Nephron progenitor cell (in vitro differentiated cells): ENCODE results near the gene CDH4.

Source experiments
- DNase-seq: peaks from one replicate; pipeline ENCODE4 v3.0.0; 2021
- H3K27ac Mint-ChIP-seq: 2 replicates; pipeline ENCODE4 v1.8.0; 2021; ENCODE audit warnings: mild to moderate bottlenecking, moderate library complexity, mixed read lengths
- H3K27me3 Mint-ChIP-seq: 2 replicates; pipeline ENCODE4 v1.8.0; 2021; ENCODE audit warnings: mild to moderate bottlenecking, low read depth, mixed read lengths; ENCODE audit not compliant: poor library complexity
- H3K36me3 Mint-ChIP-seq: 2 replicates; pipeline ENCODE4 v1.8.0; 2021; ENCODE audit warnings: low read depth, mixed read lengths
- H3K4me1 Mint-ChIP-seq: 2 replicates; pipeline ENCODE4 v1.8.0; 2021; ENCODE audit warnings: mixed read lengths
- H3K4me3 Mint-ChIP-seq: 2 replicates; pipeline ENCODE4 v1.8.0; 2021; ENCODE audit warnings: mild to moderate bottlenecking, moderate library complexity, mixed read lengths
- H3K9me3 Mint-ChIP-seq: 2 replicates; pipeline ENCODE4 v1.8.0; 2021; ENCODE audit warnings: mild to moderate bottlenecking, moderate library complexity, mixed read lengths
- TF ChIP-seq, protein P1 (sequence below): fragments of 200-600 bp; sonication (generic); IDR thresholded peaks from 2 replicates; pipeline ENCODE4 v1.5.0; 2021; ENCODE audit warnings: antibody characterized with exemption

Gene CDH4

DNA sequence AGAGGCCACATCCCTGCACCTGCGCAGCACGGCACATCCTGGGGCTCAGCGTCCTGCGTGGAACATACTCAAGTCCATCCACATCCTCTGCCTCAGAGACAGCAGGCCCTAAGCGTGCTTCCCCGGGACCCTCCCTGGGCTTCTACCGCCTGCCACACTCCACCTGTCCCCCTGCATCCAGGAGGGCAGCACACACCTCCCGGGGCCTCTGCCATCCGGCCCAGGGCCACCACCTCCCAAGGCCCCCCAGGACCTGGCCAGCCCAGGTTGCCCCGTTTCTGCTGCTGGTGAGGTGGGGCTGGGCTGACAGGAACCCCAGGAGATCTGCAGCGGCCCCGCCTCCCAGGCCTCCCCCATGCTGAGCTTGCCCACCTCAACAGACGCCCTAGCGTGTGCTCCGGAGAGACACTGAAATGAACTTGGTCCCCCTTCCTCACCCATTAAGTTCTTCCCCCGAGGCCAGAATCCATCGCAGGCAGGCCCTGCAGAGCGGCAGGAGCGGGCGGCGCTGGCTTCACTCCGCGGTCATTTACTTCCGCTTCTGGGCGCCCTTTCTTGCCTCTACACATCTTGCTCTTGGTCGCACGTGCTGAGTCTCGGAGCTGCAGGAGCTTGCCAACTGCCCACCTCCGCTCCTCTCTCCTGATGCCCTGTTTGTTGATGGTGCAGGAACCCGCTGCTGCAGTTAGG is 578.3 kb downstream of the CDH4 start:
- H3K27ac Mint-ChIP-seq: no peak overlapping the region
- TF ChIP-seq, protein P1, sequence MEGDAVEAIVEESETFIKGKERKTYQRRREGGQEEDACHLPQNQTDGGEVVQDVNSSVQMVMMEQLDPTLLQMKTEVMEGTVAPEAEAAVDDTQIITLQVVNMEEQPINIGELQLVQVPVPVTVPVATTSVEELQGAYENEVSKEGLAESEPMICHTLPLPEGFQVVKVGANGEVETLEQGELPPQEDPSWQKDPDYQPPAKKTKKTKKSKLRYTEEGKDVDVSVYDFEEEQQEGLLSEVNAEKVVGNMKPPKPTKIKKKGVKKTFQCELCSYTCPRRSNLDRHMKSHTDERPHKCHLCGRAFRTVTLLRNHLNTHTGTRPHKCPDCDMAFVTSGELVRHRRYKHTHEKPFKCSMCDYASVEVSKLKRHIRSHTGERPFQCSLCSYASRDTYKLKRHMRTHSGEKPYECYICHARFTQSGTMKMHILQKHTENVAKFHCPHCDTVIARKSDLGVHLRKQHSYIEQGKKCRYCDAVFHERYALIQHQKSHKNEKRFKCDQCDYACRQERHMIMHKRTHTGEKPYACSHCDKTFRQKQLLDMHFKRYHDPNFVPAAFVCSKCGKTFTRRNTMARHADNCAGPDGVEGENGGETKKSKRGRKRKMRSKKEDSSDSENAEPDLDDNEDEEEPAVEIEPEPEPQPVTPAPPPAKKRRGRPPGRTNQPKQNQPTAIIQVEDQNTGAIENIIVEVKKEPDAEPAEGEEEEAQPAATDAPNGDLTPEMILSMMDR: no peak
- no peaks in the 10 kb centered on the region for H3K36me3 Mint-ChIP-seq
- H3K4me3 Mint-ChIP-seq: no peak overlapping the region
- peaks cover 8% of the 10 kb centered on the region for H3K27me3 Mint-ChIP-seq
- peaks cover 27% of the 10 kb centered on the region for H3K9me3 Mint-ChIP-seq
- DNase-seq: no peak
- no peaks in the 10 kb centered on the region for H3K4me1 Mint-ChIP-seq

DNA sequence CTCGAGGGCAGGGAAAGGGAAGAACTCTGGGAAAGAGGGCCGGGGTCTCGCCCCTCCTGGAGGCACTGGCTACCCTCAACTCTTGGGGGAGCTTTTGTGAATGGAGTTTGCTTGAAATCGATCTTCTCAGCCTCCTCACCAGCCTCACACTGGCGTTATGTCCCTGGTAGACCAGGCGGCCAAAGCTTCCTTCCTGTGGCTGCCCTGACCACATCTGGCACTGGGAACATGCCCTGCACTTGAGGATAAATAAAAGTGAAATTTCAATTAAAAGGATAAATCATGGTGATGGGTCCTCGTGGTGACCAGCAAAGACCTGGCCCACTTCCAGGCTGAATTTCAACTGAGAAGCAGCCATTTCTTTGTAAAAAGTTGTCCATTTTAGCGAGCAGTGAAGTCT is 578.9 kb downstream of the CDH4 start:
- no peaks in the 10 kb centered on the region for H3K36me3 Mint-ChIP-seq
- H3K27ac Mint-ChIP-seq: no peak overlapping the region
- no peak overlapping the region for H3K4me3 Mint-ChIP-seq
- DNase-seq: no peak
- peaks cover 5% of the 10 kb centered on the region for H3K27me3 Mint-ChIP-seq
- peaks cover 27% of the 10 kb centered on the region for H3K9me3 Mint-ChIP-seq
- no peaks in the 10 kb centered on the region for H3K4me1 Mint-ChIP-seq
- TF ChIP-seq, protein P1: no peak

DNA sequence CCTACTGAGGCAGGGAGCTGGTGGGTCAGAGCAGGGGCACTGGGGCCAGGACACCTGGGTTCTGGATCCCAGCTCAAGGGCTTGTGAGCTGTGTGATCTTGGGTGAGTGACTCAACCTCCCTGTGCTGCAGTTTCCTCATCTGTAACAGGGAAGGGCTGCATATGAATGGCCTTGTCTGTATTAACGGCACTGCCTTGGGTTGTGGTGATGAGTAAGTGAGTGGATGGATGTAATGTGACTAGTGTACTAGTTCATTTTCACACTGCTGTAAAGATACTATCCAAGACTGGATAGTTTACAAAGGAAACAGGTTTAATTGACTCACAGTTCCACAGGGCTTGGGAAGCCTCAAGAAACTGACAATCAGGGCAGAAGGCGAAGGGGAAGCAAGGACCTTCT is 580.1 kb downstream of the CDH4 start:
- Mint-ChIP-seq H3K27me3 (peaks cover 10% of the 10 kb centered on the region), H3K36me3 (no peaks in the 10 kb centered on the region), H3K4me3 (no peak overlapping the region), H3K9me3 (peaks cover 20% of the 10 kb centered on the region), H3K27ac (no peak overlapping the region), H3K4me1 (no peaks in the 10 kb centered on the region)
- TF ChIP-seq, protein P1: no peak
- no peak for DNase-seq

DNA sequence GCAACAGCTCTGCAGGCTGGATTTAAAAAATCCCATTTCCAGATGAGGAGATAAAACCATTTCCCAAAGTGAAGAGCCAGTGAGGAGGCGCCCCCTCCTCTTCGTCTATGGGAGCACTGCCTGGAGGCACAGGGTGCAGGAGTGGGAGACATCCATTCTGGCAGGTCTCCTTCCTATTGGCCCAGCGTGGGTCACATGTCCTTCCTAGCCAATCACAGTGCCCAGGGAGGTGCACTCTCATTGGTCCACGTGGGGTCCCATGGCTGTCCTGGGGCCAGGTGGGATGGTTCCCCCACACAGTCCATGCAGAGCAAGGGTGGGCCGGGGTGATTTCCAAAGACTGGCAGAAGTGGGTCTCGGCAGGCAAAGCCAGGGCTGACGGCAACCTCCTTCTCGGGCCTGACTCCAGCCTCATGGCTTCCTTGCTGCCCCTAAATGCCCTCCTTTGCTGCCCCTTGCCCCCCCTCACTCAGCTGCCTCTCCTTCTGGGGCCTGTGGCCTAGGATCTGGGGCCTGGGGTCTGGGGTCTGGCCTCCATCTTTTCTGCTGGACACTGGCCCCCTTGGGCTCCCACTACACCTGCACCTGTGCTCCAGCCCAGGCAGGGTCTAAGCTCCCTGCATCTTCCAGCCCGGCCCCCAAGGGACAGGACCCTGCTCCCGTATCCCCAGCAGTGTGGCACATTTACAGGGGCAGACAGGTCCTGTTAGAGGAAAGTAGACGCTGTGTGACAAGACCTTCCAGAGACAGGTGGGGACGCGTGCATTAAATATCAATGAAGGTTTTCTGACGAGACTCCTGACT is 581.9 kb downstream of the CDH4 start:
- TF ChIP-seq, protein P1: no peak
- peaks cover 3% of the 10 kb centered on the region for H3K9me3 Mint-ChIP-seq
- DNase-seq: no peak
- H3K27me3 Mint-ChIP-seq: peaks cover 20% of the 10 kb centered on the region
- no peak overlapping the region for H3K27ac Mint-ChIP-seq
- no peaks in the 10 kb centered on the region for H3K4me1 Mint-ChIP-seq
- no peaks in the 10 kb centered on the region for H3K36me3 Mint-ChIP-seq
- H3K4me3 Mint-ChIP-seq: no peak overlapping the region

DNA sequence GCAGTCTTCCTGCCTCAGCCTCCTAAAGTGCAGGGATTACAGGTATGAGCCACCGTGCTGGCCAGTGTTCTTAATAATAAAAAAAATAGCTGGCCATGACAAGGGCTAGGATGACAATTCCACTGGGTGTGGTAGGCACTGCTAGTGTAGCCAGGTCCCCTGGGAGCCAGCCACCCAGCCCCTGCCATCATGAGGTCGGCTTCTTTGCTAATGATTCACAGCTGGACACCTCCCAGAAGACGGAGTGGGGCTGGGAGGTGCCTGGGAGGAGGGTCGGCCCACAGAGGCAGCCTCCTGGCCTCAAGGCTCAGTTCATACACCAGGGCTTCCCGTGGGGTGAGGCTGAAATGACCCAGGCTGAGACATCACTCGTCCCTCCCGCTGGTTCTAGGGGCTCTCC is 583.2 kb downstream of the CDH4 start:
- TF ChIP-seq, protein P1: no peak

More for the DNA sequence above, 583.2 kb downstream of the CDH4 start:
- Mint-ChIP-seq H3K36me3 (no peaks in the 10 kb centered on the region), H3K27me3 (peaks cover 21% of the 10 kb centered on the region), H3K4me1 (peaks cover 3% of the 10 kb centered on the region), H3K27ac (no peak overlapping the region), H3K4me3 (no peak overlapping the region), H3K9me3 (no peaks in the 10 kb centered on the region)
- no peak for DNase-seq
